GM12878 (cell line): ENCODE results near the gene CYP2A7. TPM values are rescaled to one million over a fixed set of nuclear protein-coding genes. Genes with fewer than 3 reads are reported as not detected.
"Not testable (repeated sequence)": the region's sequence is repeated elsewhere in the genome, so short reads cannot be mapped to it uniquely, and the experiment has no call there.

Experiments used
- ATAC-seq: fragments of 200-7000 bp; cut with Tn5 transposase; 3 replicates; pipeline ENCODE4 v1.9.1; 2020; ENCODE audit warnings: mild to moderate bottlenecking, moderate library complexity
- BruUV-seq: library from RNA; stranded (reverse); fragments of 400-500 nt; replicated peaks from 2 replicates; lab custom pipeline; 2021; lab: Mats Ljungman, UMichigan
- CTCF ChIA-PET: fragments of 300-600 bp; sonication (Branson Sonifier 250); formaldehyde crosslinking; extraction: SDS; loops from one replicate; lab custom pipeline; 2021; ENCODE audit warnings: inconsistent platforms; lab: Yijun Ruan, JAX
- POLR2A ChIA-PET: fragments of 350-600 bp; formaldehyde crosslinking; extraction: SDS; loops from one replicate; lab custom pipeline; 2021; ENCODE audit warnings: inconsistent platforms; lab: Charles Lee
- RAD21 ChIA-PET: fragments of 300-600 bp; sonication (Branson Sonifier 250); formaldehyde crosslinking; loops from one replicate; lab custom pipeline; 2023; ENCODE audit warnings: antibody characterized with exemption; ENCODE audit not compliant: unreplicated experiment; lab: Charles Lee
- SMC1A ChIA-PET: fragments of 300-600 bp; sonication (Branson Sonifier 250); formaldehyde crosslinking; loops from one replicate; lab custom pipeline; 2023; ENCODE audit not compliant: unreplicated experiment, uncharacterized antibody; lab: Charles Lee
- DNase-seq: peaks from one replicate; pipeline ENCODE4 v3.0.0-alpha.2; 2011; ENCODE audit warnings: low read depth, low spot score
- FAIRE-seq: peaks from 3 replicates; lab custom pipeline; 2011; peaks lifted over from hg19 to GRCh38; lab: Jason Lieb, UNC
- H2AFZ ChIP-seq: 2 replicates; pipeline ENCODE4 v1.6.0; 2011; ENCODE audit warnings: low read depth, low read length, control low read depth; ENCODE audit not compliant: control insufficient read depth
- H3K27ac ChIP-seq: 2 replicates; pipeline ENCODE4 v1.5.1; 2011; ENCODE audit warnings: control low read depth; ENCODE audit not compliant: control insufficient read depth, insufficient read depth
- H3K27me3 ChIP-seq, 2 experiments: replicated peaks in 1 of 2; 2 replicates each; pipeline versions ENCODE4 v1.6.0 to v1.6.1; 2011; ENCODE audit warnings: low read length in 1 of 2; ENCODE audit not compliant: control insufficient read depth in 2 of 2, insufficient read depth in 2 of 2
- H3K36me3 ChIP-seq, 2 experiments: 2 replicates each; pipeline ENCODE4 v1.5.1; 2011; ENCODE audit warnings: low read length in 1 of 2; ENCODE audit not compliant: control insufficient read depth in 2 of 2, insufficient read depth in 2 of 2
- H3K4me1 ChIP-seq: 2 replicates; pipeline ENCODE4 v1.6.1; 2011; ENCODE audit warnings: mild to moderate bottlenecking, low read length, moderate library complexity, mixed read lengths; ENCODE audit not compliant: control insufficient read depth, insufficient read depth
- H3K4me2 ChIP-seq: 2 replicates; pipeline ENCODE4 v1.6.0; 2011; ENCODE audit warnings: control low read depth; ENCODE audit not compliant: control insufficient read depth, insufficient read depth
- H3K4me3 ChIP-seq: fragments of 200-600 bp; sonication (generic); 2 replicates; pipeline ENCODE4 v1.5.1; 2016
- H3K79me2 ChIP-seq: 2 replicates; pipeline ENCODE4 v1.6.0; 2011; ENCODE audit warnings: low read length; ENCODE audit not compliant: control insufficient read depth, insufficient read depth
- H3K9ac ChIP-seq: 2 replicates; pipeline ENCODE4 v1.8.0; 2011; ENCODE audit warnings: low read length, control low read depth, mixed read lengths; ENCODE audit not compliant: control insufficient read depth, insufficient read depth
- H3K9me3 ChIP-seq: replicated peaks from 3 replicates; pipeline ENCODE4 v1.5.1; 2011; ENCODE audit warnings: mild to moderate bottlenecking, low read length; ENCODE audit not compliant: control insufficient read depth, insufficient read depth
- H4K20me1 ChIP-seq: 2 replicates; pipeline ENCODE4 v1.6.0; 2011; ENCODE audit not compliant: control insufficient read depth, insufficient read depth
- MTA3 ChIP-seq: IDR thresholded peaks from 2 replicates; pipeline ENCODE4 v1.6.1; 2012; ENCODE audit warnings: low read length, inconsistent platforms, borderline replicate concordance
- RAD21 ChIP-seq: IDR thresholded peaks from 2 replicates; pipeline ENCODE4 v1.6.1; 2011; ENCODE audit warnings: mild to moderate bottlenecking, low read depth, low read length, moderate library complexity; ENCODE audit not compliant: insufficient read depth
- RAD51 ChIP-seq: fragments of 450-650 bp; IDR thresholded peaks from 2 replicates; pipeline ENCODE4 v1.6.1; 2016; ENCODE audit warnings: moderate library complexity, mild to moderate bottlenecking, inconsistent platforms
- SUPT20H ChIP-seq: IDR thresholded peaks from 2 replicates; pipeline ENCODE4 v1.6.1; 2011; ENCODE audit warnings: low read depth, mild to moderate bottlenecking, low read length, moderate library complexity, borderline replicate concordance; ENCODE audit not compliant: control insufficient read depth
- TARDBP ChIP-seq: IDR thresholded peaks from 2 replicates; pipeline ENCODE4 v1.6.1; 2016; ENCODE audit warnings: borderline replicate concordance
- TBL1XR1 ChIP-seq: IDR thresholded peaks from 2 replicates; pipeline ENCODE4 v1.6.1; 2012; ENCODE audit warnings: low read depth, low read length, improper control_type of control experiment
- WRNIP1 ChIP-seq: IDR thresholded peaks from 2 replicates; pipeline ENCODE4 v1.6.1; 2011; ENCODE audit warnings: low read depth, low read length, improper control_type of control experiment, borderline replicate concordance
- WGBS: methylation state at CpG from one replicate; pipeline ENCODE4 v1.1.6; 2016; ENCODE audit warnings: low lambda C conversion rate; ENCODE audit not compliant: insufficient replicate concordance, insufficient coverage; ENCODE audit errors: missing lambda C conversion rate; 5-methylcytosine and 5-hydroxymethylcytosine counted together
- in situ Hi-C: fragments of 300-500 bp; cut with MboI; formaldehyde crosslinking; loops from 9 replicates; pipeline ENCODE4 v1.14.3; 2018; ENCODE audit warnings: mixed read lengths
- intact Hi-C: fragments of 100-400 bp; cut with micrococcal nuclease; formaldehyde crosslinking; loops from one replicate; pipeline ENCODE4 v1.14.2; 2022; ENCODE audit not compliant: unreplicated experiment
- polyA plus RNA-seq, 11 experiments: library from polyadenylated mRNA; depleted of rRNA in 4 of 11; unstranded in 6 of 11; stranded (reverse) in 5 of 11; fragments of >200 nt; fragmentation: Nextera tagmentation in 4 of 11; fragmentation: Illumina TruSeq in 1 of 11; extraction: Ambion mirVana in 4 of 11; extraction: Trizol in 1 of 11; gene quantifications; 1 replicate in 1 of 11; 2 replicates in 10 of 11; pipeline versions ENCODE4 v1.2.1 to v1.2.3, GENCODE V29; 2011 to 2016; ENCODE audit warnings: inconsistent platforms in 2 of 11, missing spikeins in 2 of 11, low read depth in 1 of 11
- total RNA-seq, 4 experiments: library from RNA; depleted of rRNA in 3 of 4; stranded (reverse); fragments of >200 nt in 3 of 4; fragmentation: Illumina TruSeq in 1 of 4; extraction: Trizol in 1 of 4; gene quantifications; 2 replicates each; pipeline versions ENCODE4 v1.2.1 to v1.2.3, GENCODE V29; 2013 to 2021
- TF ChIP-seq, protein P1 (sequence below): fragments of 450-650 bp; IDR thresholded peaks from 2 replicates; pipeline ENCODE4 v1.6.1; 2017; ENCODE audit warnings: mild to moderate bottlenecking
- TF ChIP-seq, protein P2 (sequence below): IDR thresholded peaks from 2 replicates; pipeline ENCODE4 v1.6.1; 2011; ENCODE audit warnings: mild to moderate bottlenecking, low read depth, low read length, moderate library complexity; ENCODE audit not compliant: insufficient replicate concordance
- TF ChIP-seq, protein P3 (sequence below): fragments of 450-650 bp; IDR thresholded peaks from 2 replicates; pipeline ENCODE4 v1.6.1; 2017; ENCODE audit warnings: mild to moderate bottlenecking, moderate library complexity

The CYP2A7 gene
- total and polyA plus RNA-seq, 10 of the 15 experiments (the other 5 are each of a cell fraction or from before 2014, with no cell fraction given) = not detected

DNA sequence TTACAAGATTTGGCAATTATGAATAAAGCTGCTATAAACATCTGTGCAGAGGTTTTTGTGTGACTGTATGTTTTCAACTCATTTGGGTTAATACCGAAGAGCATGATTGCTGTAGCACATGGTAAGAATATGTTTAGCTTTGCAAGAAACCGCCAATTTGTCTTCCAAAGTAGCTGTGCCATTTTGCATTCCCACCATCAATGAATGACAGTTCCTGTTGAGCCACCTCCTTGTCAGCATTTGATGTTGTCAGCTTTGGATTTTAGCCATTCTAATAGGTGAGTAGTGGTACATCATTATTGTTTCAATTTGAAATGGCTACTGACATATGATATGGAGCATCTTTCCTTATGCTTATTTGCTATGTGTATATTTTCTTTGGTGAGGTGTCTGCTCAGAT is 8.2 kb downstream of the CYP2A7 start:
- H3K4me1 ChIP-seq, in situ Hi-C loops, H3K9me3 ChIP-seq, H2AFZ ChIP-seq, RAD21 ChIA-PET, H3K9ac ChIP-seq, intact Hi-C loops, H4K20me1 ChIP-seq, ATAC-seq, H3K4me2 ChIP-seq, BruUV-seq, DNase-seq, H3K36me3 ChIP-seq, H3K27ac ChIP-seq, H3K27me3 ChIP-seq, H3K79me2 ChIP-seq, FAIRE-seq, CTCF ChIA-PET, SMC1A ChIA-PET, H3K4me3 ChIP-seq, POLR2A ChIA-PET: not testable (repeated sequence)
- 12% methylated on average over 2 of the region's 2 CpGs for WGBS

DNA sequence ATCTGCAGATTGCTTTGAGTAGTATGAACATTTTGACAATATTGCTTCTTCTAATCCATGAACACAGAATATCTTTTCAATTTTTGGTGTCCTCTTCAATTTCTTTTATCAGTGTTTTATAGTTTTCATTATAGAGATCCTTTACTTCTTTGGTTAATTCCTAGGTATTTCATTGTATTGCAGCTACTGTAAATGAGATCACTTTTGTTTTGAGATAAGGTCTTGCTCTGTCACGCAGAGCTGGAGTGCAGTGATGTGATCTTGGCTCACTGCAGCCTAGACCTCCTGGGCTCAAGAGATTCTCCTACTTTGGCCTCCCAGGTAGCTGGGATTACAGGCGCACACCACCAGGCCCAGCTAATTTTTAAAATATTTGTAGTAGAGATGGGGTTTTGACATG is 9.8 kb downstream of the CYP2A7 start:
- H3K4me3 ChIP-seq = no peak overlapping the region
- in situ Hi-C loops (no loop called here), intact Hi-C loops (no loop called here)
- no peak for ATAC-seq
- ChIA-PET CTCF (no interaction called here), POLR2A (no interaction called here), RAD21 (no interaction called here), SMC1A (no interaction called here)
- H3K9ac ChIP-seq = no peak overlapping the region
- H3K27ac ChIP-seq = no peak overlapping the region
- no peaks in the 10 kb centered on the region for H3K4me1 ChIP-seq
- WGBS = 3% methylated on average over 2 of the region's 2 CpGs
- H3K27me3 ChIP-seq = no peaks in the 10 kb centered on the region; a peak in 1 of 4 replicates
- H3K36me3 ChIP-seq = no peaks in the 10 kb centered on the region
- no peak for FAIRE-seq
- no peak overlapping the region for H3K4me2 ChIP-seq
- no peak for DNase-seq
- H2AFZ ChIP-seq = no peak overlapping the region
- no peaks in the 10 kb centered on the region for H3K79me2 ChIP-seq
- H3K9me3 ChIP-seq = no peaks in the 10 kb centered on the region
- BruUV-seq = no TSS peak
- H4K20me1 ChIP-seq = no peaks in the 10 kb centered on the region
- no peak for TF ChIP-seq TBL1XR1
- no peak for TF ChIP-seq RAD51
- TF ChIP-seq, protein P1, sequence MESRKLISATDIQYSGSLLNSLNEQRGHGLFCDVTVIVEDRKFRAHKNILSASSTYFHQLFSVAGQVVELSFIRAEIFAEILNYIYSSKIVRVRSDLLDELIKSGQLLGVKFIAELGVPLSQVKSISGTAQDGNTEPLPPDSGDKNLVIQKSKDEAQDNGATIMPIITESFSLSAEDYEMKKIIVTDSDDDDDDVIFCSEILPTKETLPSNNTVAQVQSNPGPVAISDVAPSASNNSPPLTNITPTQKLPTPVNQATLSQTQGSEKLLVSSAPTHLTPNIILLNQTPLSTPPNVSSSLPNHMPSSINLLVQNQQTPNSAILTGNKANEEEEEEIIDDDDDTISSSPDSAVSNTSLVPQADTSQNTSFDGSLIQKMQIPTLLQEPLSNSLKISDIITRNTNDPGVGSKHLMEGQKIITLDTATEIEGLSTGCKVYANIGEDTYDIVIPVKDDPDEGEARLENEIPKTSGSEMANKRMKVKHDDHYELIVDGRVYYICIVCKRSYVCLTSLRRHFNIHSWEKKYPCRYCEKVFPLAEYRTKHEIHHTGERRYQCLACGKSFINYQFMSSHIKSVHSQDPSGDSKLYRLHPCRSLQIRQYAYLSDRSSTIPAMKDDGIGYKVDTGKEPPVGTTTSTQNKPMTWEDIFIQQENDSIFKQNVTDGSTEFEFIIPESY = no peak
- TF ChIP-seq, protein P2, sequence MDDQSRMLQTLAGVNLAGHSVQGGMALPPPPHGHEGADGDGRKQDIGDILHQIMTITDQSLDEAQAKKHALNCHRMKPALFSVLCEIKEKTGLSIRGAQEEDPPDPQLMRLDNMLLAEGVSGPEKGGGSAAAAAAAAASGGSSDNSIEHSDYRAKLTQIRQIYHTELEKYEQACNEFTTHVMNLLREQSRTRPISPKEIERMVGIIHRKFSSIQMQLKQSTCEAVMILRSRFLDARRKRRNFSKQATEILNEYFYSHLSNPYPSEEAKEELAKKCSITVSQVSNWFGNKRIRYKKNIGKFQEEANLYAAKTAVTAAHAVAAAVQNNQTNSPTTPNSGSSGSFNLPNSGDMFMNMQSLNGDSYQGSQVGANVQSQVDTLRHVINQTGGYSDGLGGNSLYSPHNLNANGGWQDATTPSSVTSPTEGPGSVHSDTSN = no peak
- TF ChIP-seq WRNIP1 = no peak
- TF ChIP-seq MTA3 = no peak
- TF ChIP-seq SUPT20H = no peak
- TF ChIP-seq, protein P3, sequence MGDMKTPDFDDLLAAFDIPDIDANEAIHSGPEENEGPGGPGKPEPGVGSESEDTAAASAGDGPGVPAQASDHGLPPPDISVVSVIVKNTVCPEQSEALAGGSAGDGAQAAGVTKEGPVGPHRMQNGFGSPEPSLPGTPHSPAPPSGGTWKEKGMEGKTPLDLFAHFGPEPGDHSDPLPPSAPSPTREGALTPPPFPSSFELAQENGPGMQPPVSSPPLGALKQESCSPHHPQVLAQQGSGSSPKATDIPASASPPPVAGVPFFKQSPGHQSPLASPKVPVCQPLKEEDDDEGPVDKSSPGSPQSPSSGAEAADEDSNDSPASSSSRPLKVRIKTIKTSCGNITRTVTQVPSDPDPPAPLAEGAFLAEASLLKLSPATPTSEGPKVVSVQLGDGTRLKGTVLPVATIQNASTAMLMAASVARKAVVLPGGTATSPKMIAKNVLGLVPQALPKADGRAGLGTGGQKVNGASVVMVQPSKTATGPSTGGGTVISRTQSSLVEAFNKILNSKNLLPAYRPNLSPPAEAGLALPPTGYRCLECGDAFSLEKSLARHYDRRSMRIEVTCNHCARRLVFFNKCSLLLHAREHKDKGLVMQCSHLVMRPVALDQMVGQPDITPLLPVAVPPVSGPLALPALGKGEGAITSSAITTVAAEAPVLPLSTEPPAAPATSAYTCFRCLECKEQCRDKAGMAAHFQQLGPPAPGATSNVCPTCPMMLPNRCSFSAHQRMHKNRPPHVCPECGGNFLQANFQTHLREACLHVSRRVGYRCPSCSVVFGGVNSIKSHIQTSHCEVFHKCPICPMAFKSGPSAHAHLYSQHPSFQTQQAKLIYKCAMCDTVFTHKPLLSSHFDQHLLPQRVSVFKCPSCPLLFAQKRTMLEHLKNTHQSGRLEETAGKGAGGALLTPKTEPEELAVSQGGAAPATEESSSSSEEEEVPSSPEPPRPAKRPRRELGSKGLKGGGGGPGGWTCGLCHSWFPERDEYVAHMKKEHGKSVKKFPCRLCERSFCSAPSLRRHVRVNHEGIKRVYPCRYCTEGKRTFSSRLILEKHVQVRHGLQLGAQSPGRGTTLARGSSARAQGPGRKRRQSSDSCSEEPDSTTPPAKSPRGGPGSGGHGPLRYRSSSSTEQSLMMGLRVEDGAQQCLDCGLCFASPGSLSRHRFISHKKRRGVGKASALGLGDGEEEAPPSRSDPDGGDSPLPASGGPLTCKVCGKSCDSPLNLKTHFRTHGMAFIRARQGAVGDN = no peak
- no peak for TF ChIP-seq TARDBP
- no peak for TF ChIP-seq RAD21
